A673 (cell line): ENCODE data around the gene SUCLA2. TPM values are rescaled to one million over a fixed set of nuclear protein-coding genes. Genes with fewer than 3 reads are reported as not detected.

Experiments
- BruUV-seq: library from RNA; stranded (reverse); fragments of 400-500 nt; replicated peaks from 2 replicates; lab custom pipeline; 2021; lab: Mats Ljungman, UMichigan
- CTCF ChIA-PET: fragments of 300-600 bp; sonication (Branson Sonifier 250); formaldehyde crosslinking; loops from one replicate; lab custom pipeline; 2022; ENCODE audit warnings: antibody characterized with exemption; lab: Charles Lee
- POLR2A ChIA-PET: fragments of 300-600 bp; sonication (Branson Sonifier 250); formaldehyde crosslinking; loops from one replicate; lab custom pipeline; 2022; ENCODE audit warnings: antibody characterized with exemption; ENCODE audit not compliant: low non-redundant PET; lab: Charles Lee
- DNase-seq: peaks from one replicate; pipeline ENCODE4 v3.0.0-alpha.2; 2015; ENCODE audit warnings: low spot score
- H3K27ac ChIP-seq: fragments of 200-600 bp; sonication (generic); 2 replicates; pipeline ENCODE4 v1.5.1; 2016; ENCODE audit warnings: mixed run types, low read depth, mild to moderate bottlenecking, mixed read lengths, antibody characterized with exemption, low read length; ENCODE audit not compliant: poor library complexity, severe bottlenecking
- H3K27me3 ChIP-seq: fragments of 200-600 bp; sonication (generic); replicated peaks from 2 replicates; pipeline ENCODE4 v1.6.1; 2017; ENCODE audit warnings: mixed run types, low read depth, mild to moderate bottlenecking, mixed read lengths, antibody characterized with exemption, low read length; ENCODE audit not compliant: insufficient read depth, poor library complexity
- H3K36me3 ChIP-seq: fragments of 200-600 bp; sonication (generic); 2 replicates; pipeline ENCODE4 v1.6.1; 2016; ENCODE audit warnings: mixed run types, mild to moderate bottlenecking, mixed read lengths, antibody characterized with exemption, low read length; ENCODE audit not compliant: insufficient read depth, poor library complexity, severe bottlenecking
- H3K4me1 ChIP-seq: fragments of 200-600 bp; sonication (generic); 2 replicates; pipeline ENCODE4 v1.6.1; 2017; ENCODE audit warnings: mixed run types, mild to moderate bottlenecking, mixed read lengths, antibody characterized with exemption, low read length; ENCODE audit not compliant: insufficient read depth, poor library complexity, severe bottlenecking
- H3K4me3 ChIP-seq: fragments of 200-600 bp; sonication (generic); 2 replicates; pipeline ENCODE4 v1.5.1; 2016; ENCODE audit warnings: low read depth, mixed run types, mild to moderate bottlenecking, mixed read lengths, low read length; ENCODE audit not compliant: poor library complexity, severe bottlenecking
- H3K9me3 ChIP-seq: fragments of 200-600 bp; sonication (generic); 2 replicates; pipeline ENCODE4 v1.6.1; 2016; ENCODE audit warnings: mixed run types, low read depth, mild to moderate bottlenecking, mixed read lengths, antibody characterized with exemption, low read length; ENCODE audit not compliant: poor library complexity, severe bottlenecking
- CTCF ChIP-seq: fragments of 300-800, 200-600 bp; sonication (generic); conservative IDR thresholded peaks from 2 replicates; pipeline ENCODE4 v1.5.1; 2017; ENCODE audit warnings: low read depth, mild to moderate bottlenecking, antibody characterized with exemption, low read length, moderate library complexity, mixed read lengths
- EZH2 ChIP-seq: fragments of 200-600 bp; sonication (generic); IDR thresholded peaks from 2 replicates; pipeline ENCODE4 v1.6.1; 2017; ENCODE audit warnings: borderline replicate concordance, low read depth, mild to moderate bottlenecking, mixed read lengths, antibody characterized with exemption, low read length; ENCODE audit not compliant: poor library complexity, severe bottlenecking
- intact Hi-C: fragments of 100-400 bp; cut with micrococcal nuclease; formaldehyde crosslinking; loops from one replicate; pipeline ENCODE4 v1.10.0; 2022; ENCODE audit not compliant: unreplicated experiment
- total RNA-seq: library from RNA; stranded (reverse); gene quantifications from 2 replicates; pipeline ENCODE4 v1.2.3, GENCODE V29; 2021

Gene SUCLA2
- total RNA-seq, 1 experiment from 2014 or later = 36.6 TPM

DNA sequence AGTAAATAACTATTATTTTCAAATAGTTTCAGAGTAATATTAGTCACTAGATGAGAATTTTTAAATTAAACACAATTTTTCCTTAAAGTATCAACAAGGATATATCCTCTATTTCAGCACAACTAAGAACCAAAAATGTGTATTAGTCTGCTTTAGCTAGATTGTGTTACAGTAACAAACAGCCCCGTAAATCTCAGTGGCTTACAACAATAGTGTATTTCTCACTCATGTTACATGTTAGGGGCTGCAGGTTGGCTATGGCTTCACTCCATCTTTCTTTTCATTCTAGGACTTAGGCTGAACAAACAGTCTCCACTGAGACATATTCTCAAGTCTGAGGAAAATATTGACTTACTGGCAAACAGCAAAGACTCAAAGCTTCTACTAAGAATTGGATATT lies 11.6 kb upstream of the SUCLA2 start:
- BruUV-seq = no TSS peak
- H3K4me3 ChIP-seq = no peak overlapping the region
- ChIA-PET CTCF (no interaction called here), POLR2A (no interaction called here)
- H3K36me3 ChIP-seq = no peaks in the 10 kb centered on the region
- H3K27ac ChIP-seq = no peak overlapping the region
- no peaks in the 10 kb centered on the region for H3K27me3 ChIP-seq
- no peak for DNase-seq
- TF ChIP-seq CTCF (no peak), EZH2 (no peak)
- intact Hi-C loops = no loop called here
- H3K4me1 ChIP-seq = no peaks in the 10 kb centered on the region
- no peaks in the 10 kb centered on the region for H3K9me3 ChIP-seq

GRCh38 chr13:48010698-48011097 lies 9.6 kb upstream of the SUCLA2 start:
- BruUV-seq = no TSS peak
- intact Hi-C loops = no loop called here
- CTCF ChIA-PET = no interaction called here

DNA sequence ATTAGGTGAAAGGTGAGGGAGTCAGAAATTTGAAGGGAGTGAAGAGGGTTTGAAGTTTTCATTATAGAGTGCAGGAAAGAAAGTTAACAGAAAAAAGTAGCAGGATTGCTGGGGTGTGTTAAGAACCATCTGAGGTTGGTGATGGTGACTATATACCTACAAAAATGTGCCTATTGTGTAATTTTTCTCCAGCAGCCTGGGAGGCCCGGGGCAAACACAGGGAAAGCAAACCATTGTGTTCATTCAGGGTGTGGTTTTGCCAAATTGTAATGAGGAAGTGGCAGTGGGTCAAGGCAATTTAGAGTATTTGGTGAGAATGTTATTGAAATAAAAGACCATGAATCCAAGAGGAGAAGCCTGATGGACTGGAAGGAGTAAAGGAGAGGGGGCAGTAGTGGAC lies 8.2 kb upstream of the SUCLA2 start:
- BruUV-seq = no TSS peak
- intact Hi-C loops = no loop called here

More at GRCh38 chr13:48010698-48011097, 9.6 kb upstream of the SUCLA2 start:
- no peak for DNase-seq
- Histone ChIP-seq H3K4me3 (no peak overlapping the region), H3K36me3 (no peaks in the 10 kb centered on the region), H3K27me3 (no peaks in the 10 kb centered on the region), H3K4me1 (no peaks in the 10 kb centered on the region), H3K27ac (no peak overlapping the region), H3K9me3 (no peaks in the 10 kb centered on the region)
- POLR2A ChIA-PET = no interaction called here
- TF ChIP-seq CTCF (no peak), EZH2 (no peak)

More for the DNA sequence above, 8.2 kb upstream of the SUCLA2 start:
- TF ChIP-seq CTCF = no peak
- Histone ChIP-seq H3K4me1 (no peaks in the 10 kb centered on the region), H3K4me3 (no peak overlapping the region), H3K27ac (no peak overlapping the region), H3K27me3 (no peaks in the 10 kb centered on the region), H3K9me3 (no peaks in the 10 kb centered on the region), H3K36me3 (no peaks in the 10 kb centered on the region)
- CTCF ChIA-PET = no interaction called here
- DNase-seq = no peak
- POLR2A ChIA-PET = no interaction called here
